ELR (cell line): Measurements from ENCODE around the gene STOML2.

Experiments used
- DNase-seq: peaks from one replicate; pipeline ENCODE4 v3.0.0-alpha.2; 2015; ENCODE audit warnings: low read depth

Gene STOML2

GRCh38 chr9:35107297-35108290 lies 4.7 kb upstream of the STOML2 start:
- DNase-seq = no peak

- no peak for DNase-seq
Measured at GRCh38 chr9:35106343-35106730, 3.4 kb upstream of the STOML2 start.

- DNase-seq = no peak
Measured at GRCh38 chr9:35105571-35106342, 2.8 kb upstream of the STOML2 start.

GRCh38 chr9:35105126-35105525 lies 2.2 kb upstream of the STOML2 start:
- DNase-seq = no peak

GRCh38 chr9:35104586-35104985 lies 1.7 kb upstream of the STOML2 start:
- DNase-seq = no peak

- DNase-seq = no peak
Measured at GRCh38 chr9:35103660-35104191, 795 bp upstream of the STOML2 start.

GRCh38 chr9:35102465-35102768 lies 514 bp downstream of the STOML2 start:
- DNase-seq = peak; percentile 51

GRCh38 chr9:35097573-35097972 lies 5.4 kb downstream of the STOML2 start:
- DNase-seq = no peak

GRCh38 chr9:35096035-35096849 lies 6.7 kb downstream of the STOML2 start, which contains the start of gene PIGO:
TSS of gene PIGO (minus strand) at chr9:35096591. CDS start at chr9:35095565, 1,026 bp downstream.
- peak; percentile 86 for DNase-seq

GRCh38 chr9:35091536-35091935 lies 11.4 kb downstream of the STOML2 start:
- no peak for DNase-seq

GRCh38 chr9:35089434-35089833 lies 13.5 kb downstream of the STOML2 start:
- DNase-seq = no peak

GRCh38 chr9:35085078-35085477 lies 17.9 kb downstream of the STOML2 start:
- DNase-seq = no peak

GRCh38 chr9:35079426-35080341 lies 23.2 kb downstream of the STOML2 start, which contains the start of gene FANCG:
TSS of gene FANCG (minus strand) at chr9:35079942. CDS start at chr9:35079524, 418 bp downstream.
- DNase-seq = peak; percentile 95

- peak; percentile 36 for DNase-seq
Measured at GRCh38 chr9:35079041-35079425, 23.9 kb downstream of the STOML2 start.

GRCh38 chr9:35078066-35078465 lies 24.9 kb downstream of the STOML2 start:
- no peak for DNase-seq

GRCh38 chr9:35076848-35077247 lies 26.1 kb downstream of the STOML2 start:
- DNase-seq = no peak

- no peak for DNase-seq
Measured at GRCh38 chr9:35075358-35075757, 27.6 kb downstream of the STOML2 start.

GRCh38 chr9:35074791-35075190 lies 28.1 kb downstream of the STOML2 start:
- DNase-seq = no peak

GRCh38 chr9:35074141-35074540 lies 28.8 kb downstream of the STOML2 start:
- no peak for DNase-seq

- peak; percentile 29 for DNase-seq
Measured at GRCh38 chr9:35073279-35073612, 29.7 kb downstream of the STOML2 start.
